H9 (cell line): Measurements from ENCODE around the gene ASPHD1. TPM values are rescaled to one million over a fixed set of nuclear protein-coding genes. Genes with fewer than 3 reads are reported as not detected.

Source experiments
- DNase-seq: peaks from one replicate; pipeline ENCODE4 v3.0.0-alpha.2; 2017
- H2AFZ ChIP-seq: one replicate; pipeline ENCODE4 v1.6.1; 2013; ENCODE audit warnings: mild to moderate bottlenecking, low read length, control low read depth, moderate library complexity
- H2AK5ac ChIP-seq: 2 replicates; pipeline ENCODE4 v1.6.1; 2013; ENCODE audit warnings: low read length, control low read depth, mixed read lengths; ENCODE audit not compliant: insufficient read length
- H2BK120ac ChIP-seq: one replicate; pipeline ENCODE4 v1.6.1; 2013; ENCODE audit warnings: low read depth, mild to moderate bottlenecking, low read length, control low read depth, inconsistent platforms; ENCODE audit not compliant: poor library complexity, severe bottlenecking
- H2BK12ac ChIP-seq: 2 replicates; pipeline ENCODE4 v1.6.1; 2013; ENCODE audit warnings: low read length, control low read depth, mixed read lengths, low read depth; ENCODE audit not compliant: insufficient read length
- H2BK15ac ChIP-seq: 2 replicates; pipeline ENCODE4 v1.6.1; 2013; ENCODE audit warnings: low read depth, low read length, control low read depth
- H2BK20ac ChIP-seq: one replicate; pipeline ENCODE4 v1.6.1; 2013; ENCODE audit warnings: low read depth, mild to moderate bottlenecking, low read length, control low read depth, inconsistent platforms; ENCODE audit not compliant: poor library complexity, severe bottlenecking
- H2BK5ac ChIP-seq: 2 replicates; pipeline ENCODE4 v1.6.1; 2013; ENCODE audit warnings: low read length, control low read depth, mixed read lengths; ENCODE audit not compliant: insufficient read length
- H3K14ac ChIP-seq: 2 replicates; pipeline ENCODE4 v1.6.1; 2013; ENCODE audit warnings: low read length, control low read depth; ENCODE audit not compliant: insufficient read depth
- H3K18ac ChIP-seq: 2 replicates; pipeline ENCODE4 v1.6.1; 2013; ENCODE audit warnings: low read depth, mild to moderate bottlenecking, mixed read lengths, low read length, control low read depth; ENCODE audit not compliant: insufficient read length
- H3K23ac ChIP-seq: 2 replicates; pipeline ENCODE4 v1.6.1; 2013; ENCODE audit warnings: low read length, control low read depth, mixed read lengths, low read depth; ENCODE audit not compliant: insufficient read length
- H3K23me2 ChIP-seq: 2 replicates; pipeline ENCODE4 v1.6.1; 2013; ENCODE audit warnings: low read depth, mild to moderate bottlenecking, mixed read lengths, low read length, control low read depth; ENCODE audit not compliant: insufficient read length, poor library complexity, severe bottlenecking
- H3K27ac ChIP-seq: 2 replicates; pipeline ENCODE4 v1.5.1; 2013; ENCODE audit warnings: low read length, control low read depth, mixed read lengths, low read depth; ENCODE audit not compliant: insufficient read length
- H3K27me3 ChIP-seq: 2 replicates; pipeline ENCODE4 v1.6.1; 2013; ENCODE audit warnings: low read length, control low read depth, inconsistent platforms; ENCODE audit not compliant: insufficient read depth
- H3K4ac ChIP-seq: 2 replicates; pipeline ENCODE4 v1.6.1; 2013; ENCODE audit warnings: low read depth, mild to moderate bottlenecking, control low read depth, inconsistent platforms, low read length, moderate library complexity
- H3K4me1 ChIP-seq: 2 replicates; pipeline ENCODE4 v1.6.1; 2013; ENCODE audit warnings: low read length, control low read depth, inconsistent platforms; ENCODE audit not compliant: insufficient read depth
- H3K4me2 ChIP-seq: 2 replicates; pipeline ENCODE4 v1.6.1; 2013; ENCODE audit warnings: low read length, control low read depth, mixed read lengths; ENCODE audit not compliant: insufficient read length, insufficient read depth
- H3K56ac ChIP-seq: 2 replicates; pipeline ENCODE4 v1.6.1; 2013; ENCODE audit warnings: low read depth, mild to moderate bottlenecking, mixed read lengths, low read length, control low read depth; ENCODE audit not compliant: insufficient read length
- H3K79me1 ChIP-seq: 2 replicates; pipeline ENCODE4 v1.6.1; 2013; ENCODE audit warnings: low read depth, mild to moderate bottlenecking, moderate library complexity, low read length, control low read depth, inconsistent platforms; ENCODE audit not compliant: insufficient read depth, poor library complexity, severe bottlenecking
- H3K79me2 ChIP-seq: 2 replicates; pipeline ENCODE4 v1.6.1; 2013; ENCODE audit warnings: low read length, control low read depth, inconsistent platforms; ENCODE audit not compliant: insufficient read depth
- H3K9ac ChIP-seq: 2 replicates; pipeline ENCODE4 v1.6.1; 2013; ENCODE audit warnings: low read length, control low read depth, mixed read lengths; ENCODE audit not compliant: insufficient read length; ENCODE audit errors: extremely low read depth
- H3K9me3 ChIP-seq: one replicate; pipeline ENCODE4 v1.6.1; 2013; ENCODE audit warnings: low read depth, low read length, inconsistent platforms; ENCODE audit not compliant: control insufficient read depth
- H3T11ph ChIP-seq: one replicate; pipeline ENCODE4 v1.6.1; 2013; ENCODE audit warnings: mild to moderate bottlenecking, low read length, control low read depth, inconsistent platforms
- H4K20me1 ChIP-seq: one replicate; pipeline ENCODE4 v1.6.1; 2013; ENCODE audit not compliant: control insufficient read depth, insufficient read length, insufficient read depth
- H4K5ac ChIP-seq: 2 replicates; pipeline ENCODE4 v1.6.1; 2013; ENCODE audit warnings: low read depth, mild to moderate bottlenecking, mixed read lengths, low read length, control low read depth; ENCODE audit not compliant: insufficient read length
- H4K8ac ChIP-seq: replicated peaks from 2 replicates; pipeline ENCODE4 v1.6.1; 2013; ENCODE audit warnings: low read length, control low read depth, mixed read lengths, low read depth; ENCODE audit not compliant: insufficient read length
- H4K91ac ChIP-seq: 2 replicates; pipeline ENCODE4 v1.6.1; 2013; ENCODE audit warnings: low read depth, mild to moderate bottlenecking, moderate library complexity, mixed read lengths, low read length, control low read depth; ENCODE audit not compliant: insufficient read length
- H3K27ac Mint-ChIP-seq, 3 experiments: 2 replicates in 2 of 3; 3 replicates in 1 of 3; pipeline ENCODE4 v1.8.0; 2020 to 2021; ENCODE audit warnings: mixed read lengths in 3 of 3, mild to moderate bottlenecking in 1 of 3, moderate library complexity in 1 of 3
- H3K27me3 Mint-ChIP-seq: 2 replicates; pipeline ENCODE4 v1.8.0; 2021; ENCODE audit warnings: low read depth, mild to moderate bottlenecking, moderate library complexity, mixed read lengths
- H3K36me3 Mint-ChIP-seq, 3 experiments: 2 replicates in 2 of 3; 3 replicates in 1 of 3; pipeline ENCODE4 v1.8.0; 2020 to 2021; ENCODE audit warnings: low read depth in 3 of 3, mixed read lengths in 3 of 3; ENCODE audit not compliant: insufficient read depth in 1 of 3
- H3K4me1 Mint-ChIP-seq, 2 experiments: 2 replicates each; pipeline ENCODE4 v1.8.0; 2020; ENCODE audit warnings: mixed read lengths in 2 of 2
- H3K4me3 Mint-ChIP-seq, 2 experiments: 2 replicates in 1 of 2; 3 replicates in 1 of 2; pipeline ENCODE4 v1.8.0; 2020 to 2021; ENCODE audit warnings: mild to moderate bottlenecking in 2 of 2, mixed read lengths in 2 of 2, moderate library complexity in 1 of 2
- H3K9me3 Mint-ChIP-seq, 2 experiments: 2 replicates in 1 of 2; 3 replicates in 1 of 2; pipeline ENCODE4 v1.8.0; 2020; ENCODE audit warnings: mild to moderate bottlenecking in 2 of 2, mixed read lengths in 2 of 2, moderate library complexity in 1 of 2
- CTCF ChIP-seq: fragments of 200-600 bp; sonication (generic); conservative IDR thresholded peaks from 3 replicates; pipeline ENCODE4 v1.8.0; 2021; ENCODE audit warnings: antibody characterized with exemption, mild to moderate bottlenecking
- WGBS: extraction: QIAGEN DNeasy Blood & Tissue Kit; methylation state at CpG from one replicate; pipeline ENCODE4 v1.1.7; 2013; ENCODE audit warnings: missing lambda C conversion rate, low lambda C conversion rate, mixed read lengths; ENCODE audit not compliant: insufficient read length; ENCODE audit errors: extremely low coverage; 5-methylcytosine and 5-hydroxymethylcytosine counted together
- total RNA-seq: library from RNA; stranded (reverse); gene quantifications from 2 replicates; pipeline ENCODE4 v1.2.1, GENCODE V29; 2021

ASPHD1 gene
- total RNA-seq, 1 experiment from 2014 or later: 16.7 TPM

GRCh38 chr16:29920288-29921033, 20.2 kb downstream of the ASPHD1 start:
- Mint-ChIP-seq H3K27me3 (no peaks in the 10 kb centered on the region), H3K4me3 (no peak overlapping the region; a peak in 1 of 5 replicates), H3K27ac (no peak overlapping the region), H3K4me1 (peaks cover 5 to 12% of the 10 kb centered on the region in 2 experiments), H3K36me3 (peaks cover 16 to 50% (median 44%) of the 10 kb centered on the region in 3 experiments; a peak in 6 of 7 replicates), H3K9me3 (no peaks in the 10 kb centered on the region)
- Histone ChIP-seq H3K14ac (no peak overlapping the region), H3K18ac (no peak overlapping the region), H2BK120ac (no peak overlapping the region), H3K9me3 (no peaks in the 10 kb centered on the region), H2BK20ac (no peak overlapping the region), H2AK5ac (no peak overlapping the region), H2BK5ac (no peak overlapping the region), H4K20me1 (no peaks in the 10 kb centered on the region), H4K8ac (no peak overlapping the region), H3K23ac (no peak overlapping the region), H3K56ac (no peak overlapping the region), H3K4ac (no peak overlapping the region), H3K9ac (no peak overlapping the region), H3K79me2 (no peaks in the 10 kb centered on the region), H3K4me1 (peaks cover 5% of the 10 kb centered on the region; the same call in 1 of the 2 replicates), H4K5ac (no peak overlapping the region), H3T11ph (no peak overlapping the region), H2BK15ac (no peak overlapping the region), H2AFZ (no peak overlapping the region), H4K91ac (no peak overlapping the region), H2BK12ac (no peak overlapping the region), H3K79me1 (no peaks in the 10 kb centered on the region), H3K4me2 (no peak overlapping the region), H3K23me2 (peaks cover 7% of the 10 kb centered on the region), H3K27ac (no peak overlapping the region), H3K27me3 (no peaks in the 10 kb centered on the region)
- no CpG with 5 or more reads among the region's 6 CpGs for WGBS
- no peak for DNase-seq
- no peak for TF ChIP-seq CTCF
